Panc1 (cell line): Measurements from ENCODE around the gene MYORG. TPM values are rescaled to one million over a fixed set of nuclear protein-coding genes. Genes with fewer than 3 reads are reported as not detected.
A peak's percentile ranks its signal among the peaks of the same experiment; 100 is the strongest.

Experiments
- ATAC-seq: fragments of 200-7000 bp; cut with Tn5 transposase; 2 replicates; pipeline ENCODE4 v1.9.1; 2020; ENCODE audit warnings: mild to moderate bottlenecking, moderate library complexity
- BruUV-seq: library from RNA; stranded (reverse); fragments of 400-500 nt; replicated peaks from 2 replicates; lab custom pipeline; 2021; lab: Mats Ljungman, UMichigan
- CTCF ChIA-PET: fragments of 300-600 bp; sonication (Branson Sonifier 250); formaldehyde crosslinking; loops from one replicate; lab custom pipeline; 2022; ENCODE audit warnings: antibody characterized with exemption; lab: Charles Lee
- POLR2A ChIA-PET: fragments of 300-600 bp; sonication (Branson Sonifier 250); formaldehyde crosslinking; loops from one replicate; lab custom pipeline; 2022; ENCODE audit warnings: antibody characterized with exemption; lab: Charles Lee
- DNase-seq: peaks from one replicate; pipeline ENCODE4 v3.0.0-alpha.2; 2010; ENCODE audit warnings: low read depth, low spot score
- H3K27ac ChIP-seq: 2 replicates; pipeline ENCODE4 v1.5.1; 2011; ENCODE audit warnings: mild to moderate bottlenecking, low read length, inconsistent platforms
- H3K27me3 ChIP-seq: fragments of 200-500 bp; sonication (Bioruptor generic); 2 replicates; pipeline ENCODE4 v1.6.0; 2014; ENCODE audit warnings: low read length, inconsistent platforms; ENCODE audit not compliant: control insufficient read depth, insufficient read depth
- H3K36me3 ChIP-seq: fragments of 200-500 bp; sonication (Bioruptor generic); 2 replicates; pipeline ENCODE4 v1.5.1; 2014; ENCODE audit warnings: inconsistent platforms, mild to moderate bottlenecking, low read length, moderate library complexity; ENCODE audit not compliant: control insufficient read depth, insufficient read depth
- H3K4me1 ChIP-seq: 2 replicates; pipeline ENCODE4 v1.5.1; 2011; ENCODE audit warnings: inconsistent platforms, mild to moderate bottlenecking, low read length, moderate library complexity; ENCODE audit not compliant: control insufficient read depth, insufficient read depth
- H3K4me3 ChIP-seq, 2 experiments: 2 replicates each; pipeline ENCODE4 v1.5.1; 2011 to 2012; ENCODE audit warnings: low read depth in 2 of 2, low read length in 2 of 2, mild to moderate bottlenecking in 2 of 2, inconsistent platforms in 1 of 2, moderate library complexity in 1 of 2
- H3K9me3 ChIP-seq: fragments of 200-500 bp; sonication (Bioruptor generic); 2 replicates; pipeline ENCODE4 v1.5.1; 2014; ENCODE audit warnings: low read depth, mild to moderate bottlenecking, inconsistent platforms, low read length, moderate library complexity; ENCODE audit not compliant: control insufficient read depth, insufficient read depth
- POLR2AphosphoS5 ChIP-seq: IDR thresholded peaks from 2 replicates; pipeline ENCODE4 v1.6.1; 2012; ENCODE audit warnings: mild to moderate bottlenecking, low read depth, low read length, moderate library complexity
- SIN3A ChIP-seq: IDR thresholded peaks from 2 replicates; pipeline ENCODE4 v1.6.1; 2012; ENCODE audit warnings: low read depth, mild to moderate bottlenecking, low read length, moderate library complexity, borderline replicate concordance; ENCODE audit not compliant: insufficient read depth
- TCF7L2 ChIP-seq: IDR thresholded peaks from 2 replicates; pipeline ENCODE4 v1.6.1; 2011; ENCODE audit warnings: mild to moderate bottlenecking, low read depth, low read length, inconsistent platforms
- in situ Hi-C: cut with HindIII; loops from 2 replicates; pipeline ENCODE4 v1.10.0; 2016; ENCODE audit warnings: low sequenced_read_pairs, low pct_unique_long_range_greater_than_20kb
- intact Hi-C: fragments of 100-400 bp; cut with micrococcal nuclease; formaldehyde crosslinking; loops from one replicate; pipeline ENCODE4 v1.10.0; 2022; ENCODE audit not compliant: unreplicated experiment
- total RNA-seq: library from RNA; stranded (reverse); gene quantifications from one replicate; pipeline ENCODE4 v1.2.1, GENCODE V29; 2021; ENCODE audit not compliant: unreplicated experiment
- TF ChIP-seq, protein P1 (sequence below), 2 experiments: IDR thresholded peaks; 2 replicates each; pipeline ENCODE4 v1.6.1; 2011 to 2012; ENCODE audit warnings: low read depth in 2 of 2, control low read depth in 1 of 2, low read length in 1 of 2, mild to moderate bottlenecking in 1 of 2, moderate library complexity in 1 of 2; ENCODE audit not compliant: insufficient read depth in 1 of 2
- TF ChIP-seq, protein P2 (sequence below): fragments of 450-650 bp; IDR thresholded peaks from 2 replicates; pipeline ENCODE4 v1.5.1; 2017; ENCODE audit warnings: mild to moderate bottlenecking

MYORG gene
- total RNA-seq, 1 experiment from 2014 or later = 9.7 TPM

- intact Hi-C loops = no loop called here
- CTCF ChIA-PET = no interaction called here
- ATAC-seq = no peak
Observed at GRCh38 chr9:34370970-34371880, 5.5 kb downstream of the MYORG start.

DNA sequence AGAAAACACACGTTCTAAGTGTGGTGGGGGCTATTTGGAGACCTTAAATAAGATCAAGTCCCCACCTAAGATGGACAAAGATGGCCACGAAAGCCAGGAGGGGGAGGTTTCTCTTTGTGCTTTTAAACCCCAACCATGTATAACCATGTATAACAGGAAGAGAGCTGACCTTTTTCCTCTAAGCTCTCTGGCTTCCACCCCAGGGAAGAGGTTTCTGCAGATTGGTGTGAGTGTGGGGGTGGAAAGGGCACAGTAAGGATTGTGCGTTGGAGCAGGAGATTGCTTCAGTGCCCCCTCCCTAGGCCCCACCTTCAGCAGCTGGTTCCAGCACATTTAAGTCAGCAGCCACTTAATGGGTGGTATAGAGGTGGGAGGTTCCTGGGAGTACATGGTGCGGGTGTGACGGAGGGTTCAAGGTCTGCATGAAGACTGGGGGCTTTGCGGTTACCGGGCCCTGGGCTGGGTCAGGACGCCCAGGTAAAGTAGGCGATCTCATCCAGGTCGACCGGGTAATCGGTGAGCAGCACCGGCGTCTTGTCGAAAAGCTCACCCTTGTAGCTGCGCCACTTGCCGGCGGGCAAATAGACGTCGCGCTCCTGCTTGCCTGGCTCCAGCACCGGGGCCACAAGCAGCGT is 6.2 kb downstream of the MYORG start:
- CTCF ChIA-PET = no interaction called here
- no peak for ATAC-seq
- Histone ChIP-seq H3K27me3 (no peaks in the 10 kb centered on the region), H3K4me3 (no peak overlapping the region), H3K27ac (no peak overlapping the region), H3K36me3 (no peaks in the 10 kb centered on the region), H3K4me1 (peaks cover 4% of the 10 kb centered on the region), H3K9me3 (no peaks in the 10 kb centered on the region)
- no TSS peak for BruUV-seq
- TF ChIP-seq, protein P1, sequence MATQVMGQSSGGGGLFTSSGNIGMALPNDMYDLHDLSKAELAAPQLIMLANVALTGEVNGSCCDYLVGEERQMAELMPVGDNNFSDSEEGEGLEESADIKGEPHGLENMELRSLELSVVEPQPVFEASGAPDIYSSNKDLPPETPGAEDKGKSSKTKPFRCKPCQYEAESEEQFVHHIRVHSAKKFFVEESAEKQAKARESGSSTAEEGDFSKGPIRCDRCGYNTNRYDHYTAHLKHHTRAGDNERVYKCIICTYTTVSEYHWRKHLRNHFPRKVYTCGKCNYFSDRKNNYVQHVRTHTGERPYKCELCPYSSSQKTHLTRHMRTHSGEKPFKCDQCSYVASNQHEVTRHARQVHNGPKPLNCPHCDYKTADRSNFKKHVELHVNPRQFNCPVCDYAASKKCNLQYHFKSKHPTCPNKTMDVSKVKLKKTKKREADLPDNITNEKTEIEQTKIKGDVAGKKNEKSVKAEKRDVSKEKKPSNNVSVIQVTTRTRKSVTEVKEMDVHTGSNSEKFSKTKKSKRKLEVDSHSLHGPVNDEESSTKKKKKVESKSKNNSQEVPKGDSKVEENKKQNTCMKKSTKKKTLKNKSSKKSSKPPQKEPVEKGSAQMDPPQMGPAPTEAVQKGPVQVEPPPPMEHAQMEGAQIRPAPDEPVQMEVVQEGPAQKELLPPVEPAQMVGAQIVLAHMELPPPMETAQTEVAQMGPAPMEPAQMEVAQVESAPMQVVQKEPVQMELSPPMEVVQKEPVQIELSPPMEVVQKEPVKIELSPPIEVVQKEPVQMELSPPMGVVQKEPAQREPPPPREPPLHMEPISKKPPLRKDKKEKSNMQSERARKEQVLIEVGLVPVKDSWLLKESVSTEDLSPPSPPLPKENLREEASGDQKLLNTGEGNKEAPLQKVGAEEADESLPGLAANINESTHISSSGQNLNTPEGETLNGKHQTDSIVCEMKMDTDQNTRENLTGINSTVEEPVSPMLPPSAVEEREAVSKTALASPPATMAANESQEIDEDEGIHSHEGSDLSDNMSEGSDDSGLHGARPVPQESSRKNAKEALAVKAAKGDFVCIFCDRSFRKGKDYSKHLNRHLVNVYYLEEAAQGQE (IDR thresholded peaks at IDR 0.05; ENCODE audit: insufficient read depth in 1 of 2, low read depth in 2 of 2, low read length in 1 of 2) = no peak
- TF ChIP-seq, protein P2, sequence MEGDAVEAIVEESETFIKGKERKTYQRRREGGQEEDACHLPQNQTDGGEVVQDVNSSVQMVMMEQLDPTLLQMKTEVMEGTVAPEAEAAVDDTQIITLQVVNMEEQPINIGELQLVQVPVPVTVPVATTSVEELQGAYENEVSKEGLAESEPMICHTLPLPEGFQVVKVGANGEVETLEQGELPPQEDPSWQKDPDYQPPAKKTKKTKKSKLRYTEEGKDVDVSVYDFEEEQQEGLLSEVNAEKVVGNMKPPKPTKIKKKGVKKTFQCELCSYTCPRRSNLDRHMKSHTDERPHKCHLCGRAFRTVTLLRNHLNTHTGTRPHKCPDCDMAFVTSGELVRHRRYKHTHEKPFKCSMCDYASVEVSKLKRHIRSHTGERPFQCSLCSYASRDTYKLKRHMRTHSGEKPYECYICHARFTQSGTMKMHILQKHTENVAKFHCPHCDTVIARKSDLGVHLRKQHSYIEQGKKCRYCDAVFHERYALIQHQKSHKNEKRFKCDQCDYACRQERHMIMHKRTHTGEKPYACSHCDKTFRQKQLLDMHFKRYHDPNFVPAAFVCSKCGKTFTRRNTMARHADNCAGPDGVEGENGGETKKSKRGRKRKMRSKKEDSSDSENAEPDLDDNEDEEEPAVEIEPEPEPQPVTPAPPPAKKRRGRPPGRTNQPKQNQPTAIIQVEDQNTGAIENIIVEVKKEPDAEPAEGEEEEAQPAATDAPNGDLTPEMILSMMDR = no peak
- TF ChIP-seq SIN3A (no peak), POLR2AphosphoS5 (no peak), TCF7L2 (no peak)
- in situ Hi-C loops = no loop called here
- intact Hi-C loops = no loop called here
- POLR2A ChIA-PET = interaction anchor here (0.6 kb wide), 1 partner anchor 71 kb away, joined by 4 read pairs; no protein-coding TSS in a partner anchor
- DNase-seq = no peak

More at GRCh38 chr9:34370970-34371880, 5.5 kb downstream of the MYORG start:
- in situ Hi-C loops = no loop called here
- TF ChIP-seq POLR2AphosphoS5 (no peak), SIN3A (no peak)
- TF ChIP-seq, protein P2 = no peak
- TF ChIP-seq, protein P1 (IDR thresholded peaks at IDR 0.05; ENCODE audit: insufficient read depth in 1 of 2, low read depth in 2 of 2, low read length in 1 of 2) = 0 out of 4 replicates have a peak, but pooled peaks of 1 of the 2 experiments have one; percentile 10
- POLR2A ChIA-PET = interaction anchor here (0.6 kb wide), 1 partner anchor 72 kb away, joined by 4 read pairs; no protein-coding TSS in a partner anchor
- H3K27me3 ChIP-seq = no peaks in the 10 kb centered on the region
- DNase-seq = no peak
- H3K4me3 ChIP-seq = no peak overlapping the region
- no TSS peak for BruUV-seq
- peaks cover 10% of the 10 kb centered on the region for H3K4me1 ChIP-seq
- no peak overlapping the region for H3K27ac ChIP-seq
- H3K9me3 ChIP-seq = no peaks in the 10 kb centered on the region
- H3K36me3 ChIP-seq = no peaks in the 10 kb centered on the region
